ENCODE results near the gene IFT20. TPM values are rescaled to one million over a fixed set of nuclear protein-coding genes. Genes with fewer than 3 reads are reported as not detected.
"Not testable (repeated sequence)": the region's sequence is repeated elsewhere in the genome, so short reads cannot be mapped to it uniquely, and the experiment has no call there.

The IFT20 gene
- total RNA-seq, 2 donors from 2014 or later = 17.7 to 21.0 TPM

DNA sequence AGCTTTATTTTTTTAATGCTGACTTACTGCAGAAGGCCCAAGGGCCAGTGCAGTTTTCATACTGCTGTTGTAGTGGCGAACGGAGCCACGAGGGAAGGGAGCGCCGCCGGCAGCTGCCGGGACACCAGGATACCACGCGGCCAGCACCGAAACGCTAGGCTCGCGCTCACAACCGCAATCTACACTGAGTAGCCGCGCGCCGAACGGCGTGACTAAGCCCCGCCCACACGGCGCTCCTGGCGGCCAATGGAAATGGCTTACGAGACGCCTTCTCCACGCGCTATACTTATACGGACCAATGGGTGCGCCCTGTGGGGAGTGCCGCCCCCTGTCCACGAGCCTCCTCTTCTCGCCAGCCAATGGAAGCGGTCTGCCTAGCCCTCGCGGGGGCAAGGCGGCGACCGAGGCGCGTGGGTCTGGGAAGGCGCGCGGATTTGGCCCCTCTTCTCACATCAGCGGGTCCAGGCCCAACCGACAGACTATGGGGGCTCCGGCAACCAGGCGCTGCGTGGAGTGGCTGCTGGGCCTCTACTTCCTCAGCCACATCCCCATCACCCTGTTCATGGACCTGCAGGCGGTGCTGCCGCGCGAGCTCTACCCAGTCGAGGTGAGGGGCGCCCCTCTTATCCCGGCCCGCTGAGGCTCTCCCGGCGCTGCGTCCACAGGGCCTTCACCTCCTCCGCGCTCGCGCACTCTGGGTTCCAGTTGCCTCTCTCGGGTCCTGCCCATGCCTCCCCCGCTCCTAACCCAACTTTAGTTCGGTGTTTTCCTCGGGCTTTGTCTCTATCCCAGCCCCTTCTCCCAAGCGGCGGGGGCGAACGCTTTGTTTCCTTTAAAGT lies 16.3 kb downstream of the IFT20 start, which contains the start of gene TMEM97:
TMEM97 (plus strand) TSS at position 442 of the 839 bp plus-strand sequence; CDS start at position 482, 40 bp downstream.
- intact Hi-C loops (cut with DNase I) = no loop called here
- ATAC-seq = peak; percentile 99 to 100
- peak; percentile 97 for DNase-seq

DNA sequence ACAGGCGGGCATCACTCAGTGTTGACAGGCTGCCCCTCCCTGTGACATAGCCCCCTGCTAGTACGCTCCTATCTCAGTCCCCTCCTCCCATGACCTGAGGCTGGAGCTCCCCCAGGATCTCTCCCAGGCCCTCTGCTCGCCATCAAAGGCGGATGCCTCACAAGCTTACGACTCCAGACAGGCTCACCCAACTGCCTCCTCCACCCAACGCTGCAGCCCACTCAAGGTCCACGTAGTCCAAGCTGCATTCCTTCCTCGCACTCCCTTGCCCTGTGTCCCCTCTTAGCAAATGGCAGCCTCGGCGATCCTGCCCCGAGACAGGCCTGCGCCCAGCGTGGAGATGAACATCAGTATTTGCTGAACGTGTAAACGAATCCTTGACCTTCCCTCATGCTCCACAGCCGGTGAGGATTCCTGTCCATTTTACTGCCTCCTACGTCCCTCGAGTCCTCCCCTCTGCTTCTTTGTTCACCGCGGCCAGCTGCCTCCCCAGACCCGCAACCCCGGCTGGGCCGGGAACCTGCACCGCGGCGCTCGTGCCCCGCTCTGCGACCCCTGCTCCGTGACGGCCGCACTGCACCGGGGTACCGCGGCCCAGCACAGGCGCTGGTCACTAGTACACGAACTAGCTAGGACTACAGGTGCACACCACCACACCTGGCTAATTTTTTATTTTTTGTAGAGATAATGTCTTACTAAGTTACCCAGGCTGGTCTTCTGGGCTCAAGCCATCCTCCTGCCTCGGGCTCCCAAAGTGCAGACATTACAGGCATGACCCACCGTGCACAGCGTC lies 17.1 kb downstream of the IFT20 start:
- peak; percentile 2 to 4 for ATAC-seq

DNA sequence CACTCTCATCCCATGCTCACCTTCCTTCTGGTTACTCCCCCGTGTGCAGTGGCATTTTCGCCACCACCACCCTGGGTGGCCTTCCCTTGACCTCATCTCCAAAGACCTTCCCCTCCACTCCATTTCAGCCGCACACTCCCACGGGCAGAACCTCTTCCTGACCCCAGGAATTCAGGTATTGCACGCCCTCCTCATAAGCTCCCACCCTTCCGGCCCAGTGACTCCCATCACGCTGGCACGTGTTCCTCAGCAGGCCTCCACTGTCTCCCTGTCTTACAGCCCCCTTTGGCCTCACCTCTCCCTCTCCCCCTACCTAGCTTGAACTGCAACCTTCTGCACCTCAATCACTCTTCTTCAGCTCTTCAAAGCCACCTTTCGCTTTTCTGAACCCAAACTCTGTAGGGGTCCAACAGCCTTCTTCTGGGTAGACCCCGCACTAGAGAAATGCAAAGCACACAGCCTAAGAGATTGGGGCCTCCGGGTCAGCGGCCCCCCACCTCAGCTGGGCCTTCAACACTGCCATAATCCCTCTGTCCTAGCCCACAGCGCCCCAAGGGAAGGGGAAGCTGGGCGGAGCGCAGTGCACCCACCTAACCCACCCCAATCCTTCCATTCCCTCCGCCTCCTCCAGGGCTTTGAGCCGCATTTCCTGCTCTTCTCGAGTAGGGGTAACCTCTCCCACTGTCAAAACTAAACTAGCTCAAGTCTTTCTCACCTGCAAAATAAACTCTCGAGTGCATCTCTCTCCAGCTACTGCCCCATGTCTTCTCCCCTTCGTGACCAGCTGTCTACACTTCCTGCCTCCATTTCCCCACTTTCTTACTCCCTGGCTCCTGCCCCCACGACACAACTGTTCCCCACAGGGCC lies 17.9 kb downstream of the IFT20 start:
- intact Hi-C loops (cut with DNase I) = no loop called here
- no peak for ATAC-seq

More for the DNA sequence above, 17.1 kb downstream of the IFT20 start:
- intact Hi-C loops (cut with DNase I) = no loop called here
- DNase-seq = no peak

DNA sequence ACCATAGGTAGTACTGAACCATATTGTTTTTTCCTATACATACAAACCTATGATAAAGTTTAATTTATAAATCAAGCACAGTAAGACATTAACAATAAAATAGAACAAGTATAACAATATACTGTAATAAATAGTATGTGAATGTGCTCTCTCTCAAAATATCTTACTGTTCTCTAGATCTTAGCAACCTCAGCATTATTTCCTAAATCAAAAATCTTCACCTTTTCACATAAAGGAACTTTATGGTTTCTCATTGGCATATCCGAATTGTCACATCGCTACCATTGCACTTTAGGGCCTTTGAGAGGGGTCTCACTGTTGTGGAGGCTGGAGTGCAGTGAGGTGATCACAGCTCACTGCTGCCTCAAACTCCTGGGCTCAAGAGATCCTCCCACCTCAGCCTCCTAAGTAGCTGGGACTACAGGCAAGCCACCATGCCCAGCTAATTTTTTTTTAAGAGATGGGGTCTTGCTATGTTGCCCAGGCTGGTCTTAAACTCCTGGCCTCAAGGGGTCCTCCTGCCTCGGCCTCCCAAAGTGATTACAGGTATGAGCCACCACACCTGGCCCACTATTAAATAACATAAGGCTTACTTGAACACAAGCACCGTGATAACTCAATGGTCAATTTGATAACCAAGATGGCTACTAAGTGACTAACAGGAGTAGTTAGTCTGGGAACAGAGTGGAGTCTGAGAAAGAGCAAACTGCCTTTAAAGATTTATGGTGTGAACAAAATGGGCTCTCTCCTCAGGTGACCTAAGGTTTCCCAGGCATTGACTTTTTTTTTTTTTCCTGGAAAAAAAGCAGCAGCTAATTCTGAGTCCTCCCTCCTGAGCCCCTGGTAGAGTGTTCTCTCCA lies 19.2 kb downstream of the IFT20 start:
- no peak for ATAC-seq
- intact Hi-C loops (cut with DNase I) = no loop called here
- no peak for DNase-seq

More for the DNA sequence above, 17.9 kb downstream of the IFT20 start:
- no peak for DNase-seq

DNA sequence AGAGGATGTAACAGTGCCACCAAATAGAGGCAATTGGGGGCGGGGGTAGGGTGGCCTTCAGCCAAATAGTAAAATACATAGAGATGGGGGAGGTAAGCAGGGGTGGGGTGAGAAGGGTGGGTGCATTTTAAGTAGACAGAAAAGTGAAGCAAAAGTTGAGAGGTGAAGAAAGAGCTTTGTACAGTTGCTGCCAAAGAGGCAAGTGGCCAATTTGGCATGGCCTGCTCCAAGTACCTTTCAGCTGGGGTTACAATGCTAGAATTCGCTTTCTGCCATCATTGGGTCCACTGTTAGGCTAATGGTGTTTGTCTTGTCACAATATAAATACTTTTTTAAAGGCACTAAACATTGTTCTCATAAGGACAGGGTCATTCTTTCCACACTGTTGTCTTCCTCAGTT lies 21.4 kb downstream of the IFT20 start:
- intact Hi-C loops (cut with DNase I) = no loop called here
- ATAC-seq (no peak), DNase-seq (no peak)

DNA sequence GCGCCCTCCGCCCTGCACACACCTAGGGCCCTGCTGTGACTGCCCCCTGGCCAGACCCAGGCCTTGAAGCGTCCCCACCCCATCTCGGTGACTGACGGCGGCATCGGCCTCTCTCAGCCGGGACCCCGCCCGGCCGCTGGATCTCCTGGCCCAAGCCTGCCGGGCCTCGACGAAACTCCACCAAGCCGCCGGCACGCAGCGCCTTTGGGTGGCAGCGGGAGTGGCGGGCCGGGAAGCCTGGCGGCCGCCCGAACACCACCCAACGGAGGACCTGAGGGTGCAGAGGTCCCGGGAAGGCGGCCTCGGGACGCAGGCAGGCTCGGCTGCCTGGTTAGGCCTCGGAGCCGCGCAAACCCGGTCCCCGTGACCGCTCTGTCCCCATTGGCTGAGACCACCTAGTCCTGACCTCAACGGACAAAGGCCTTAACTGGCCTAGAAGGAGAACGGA lies 28.3 kb downstream of the IFT20 start:
- ATAC-seq (no peak), DNase-seq (no peak)
- intact Hi-C loops (cut with DNase I) = no loop called here

DNA sequence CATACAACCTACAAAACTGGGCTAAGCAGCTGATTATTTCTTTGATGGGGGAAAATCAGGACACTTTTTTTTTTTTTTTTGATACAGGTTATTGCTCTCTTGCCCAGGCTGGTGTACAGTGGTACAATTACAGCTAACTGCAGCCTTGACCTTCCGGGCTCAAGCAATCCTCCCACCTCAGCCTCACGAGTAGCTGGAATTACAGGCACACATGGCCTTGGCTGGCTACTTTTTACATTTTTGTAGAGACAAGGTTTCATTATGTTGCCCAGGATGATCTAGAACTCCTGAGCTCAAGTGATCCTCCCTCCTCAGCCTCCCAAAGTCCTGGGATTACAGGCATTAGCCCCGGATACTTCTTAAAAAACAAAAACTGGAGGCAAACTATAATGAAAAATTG lies 36.8 kb downstream of the IFT20 start:
- DNase-seq (no peak), ATAC-seq (no peak)
- intact Hi-C loops (cut with DNase I) = no loop called here

DNA sequence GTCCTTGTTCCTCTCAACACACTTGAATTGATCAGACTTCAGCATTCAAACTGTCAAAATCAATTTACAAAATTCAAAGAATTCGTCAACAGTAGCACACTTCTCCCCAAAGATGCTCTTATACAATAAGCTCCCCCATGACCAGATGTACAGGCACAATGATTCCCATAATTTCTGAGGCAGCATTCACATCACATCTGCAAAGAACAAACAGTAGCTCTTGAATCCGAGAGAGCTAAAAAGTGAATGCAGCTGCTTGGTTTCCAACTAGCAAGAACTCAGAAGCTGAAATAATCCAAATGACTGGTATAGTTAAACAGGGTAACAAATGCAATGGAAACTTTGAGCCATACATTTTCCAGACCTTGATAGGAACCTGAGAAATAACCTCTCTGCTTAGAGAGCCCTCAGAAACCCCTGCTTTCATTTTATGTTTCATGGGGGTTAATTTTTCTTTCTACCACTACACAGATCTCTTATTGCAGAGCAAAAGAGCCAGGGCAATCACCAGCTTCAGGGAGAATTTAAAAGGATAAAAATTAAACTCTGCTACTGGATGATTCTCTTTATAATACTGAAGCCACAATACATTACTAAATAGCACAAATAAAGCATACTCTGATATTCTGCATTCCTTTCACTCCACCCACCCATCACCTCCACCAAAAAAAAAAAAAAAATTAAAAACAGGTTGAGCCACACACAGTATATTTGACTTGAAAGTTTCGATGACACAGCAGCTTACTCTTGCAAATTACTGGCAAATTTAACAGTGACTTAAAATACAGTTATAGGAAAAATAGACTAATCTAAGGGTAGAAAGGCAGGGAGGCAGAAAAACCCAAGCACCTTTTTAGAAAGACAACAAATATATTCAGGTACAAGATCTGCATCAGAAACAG lies 39.3 kb downstream of the IFT20 start:
- no peak for ATAC-seq
- intact Hi-C loops (cut with DNase I) = no loop called here
- DNase-seq = no peak

DNA sequence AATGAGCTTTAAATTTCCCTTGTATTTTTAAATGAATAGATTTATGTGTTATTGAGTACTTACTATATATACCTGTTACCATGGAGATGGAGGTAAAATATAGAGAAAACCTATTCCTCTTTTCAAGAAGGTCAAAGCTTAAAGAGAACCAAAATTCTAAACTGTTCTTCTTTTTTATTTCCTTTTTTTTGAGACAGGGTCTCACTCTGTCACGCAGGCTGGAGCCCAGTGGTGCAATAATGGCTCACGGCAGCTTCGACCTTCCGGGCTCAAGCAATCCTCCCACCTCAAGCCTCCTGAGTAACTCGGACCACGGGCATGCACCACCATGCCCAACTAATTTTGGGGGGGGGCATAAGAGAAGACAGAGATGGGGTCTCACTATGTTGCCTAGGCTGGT lies 41.3 kb downstream of the IFT20 start:
- ATAC-seq (no peak), DNase-seq (no peak)
- intact Hi-C loops (cut with DNase I) = no loop called here

DNA sequence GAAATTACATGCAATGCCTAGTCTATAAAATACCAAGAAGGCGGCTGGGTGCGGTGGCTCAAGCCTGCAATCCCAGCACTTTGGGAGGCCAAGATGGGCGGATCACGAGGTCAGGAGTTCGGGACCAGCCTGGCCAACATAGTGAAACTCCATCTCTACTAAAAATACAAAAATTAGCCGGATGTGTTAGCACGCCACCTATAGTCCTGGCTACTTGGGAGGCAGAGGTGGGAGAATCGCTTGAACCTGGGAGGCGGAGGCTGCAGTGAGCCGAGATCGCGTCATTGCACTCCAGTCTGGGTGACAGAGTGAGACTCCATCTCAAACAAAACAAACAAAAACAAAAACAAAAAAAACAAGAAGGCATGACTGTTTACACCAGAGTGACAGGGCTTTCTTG lies 42.4 kb downstream of the IFT20 start:
- DNase-seq; ATAC-seq; intact Hi-C loops (cut with DNase I): not testable (repeated sequence)

DNA sequence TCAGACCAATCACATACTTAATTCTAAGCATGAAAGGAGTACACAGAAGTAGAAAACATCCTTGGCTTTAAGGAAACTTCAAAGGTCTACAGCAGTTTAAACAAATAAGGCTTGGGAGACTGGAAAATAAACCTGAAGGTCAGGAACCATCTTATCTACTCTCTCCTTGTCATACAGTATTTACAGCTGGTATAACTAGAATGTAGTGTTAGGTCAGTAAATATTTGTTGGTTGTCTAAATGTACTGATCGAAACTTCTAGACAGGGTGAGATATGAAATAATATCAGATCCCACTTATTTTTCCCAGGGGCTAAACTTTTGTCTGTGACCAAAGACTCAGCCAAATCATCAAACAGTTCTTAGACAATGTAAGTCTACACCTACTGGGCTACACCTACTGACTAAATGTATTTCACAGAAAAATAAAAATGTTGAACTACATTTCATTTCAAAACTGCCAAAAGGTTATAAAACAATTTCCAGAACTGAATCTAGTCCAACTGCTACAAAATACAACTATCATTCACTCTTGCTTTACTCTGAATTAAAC lies 43.4 kb downstream of the IFT20 start:
- DNase-seq (no peak), ATAC-seq (no peak)
- intact Hi-C loops (cut with DNase I) = no loop called here

DNA sequence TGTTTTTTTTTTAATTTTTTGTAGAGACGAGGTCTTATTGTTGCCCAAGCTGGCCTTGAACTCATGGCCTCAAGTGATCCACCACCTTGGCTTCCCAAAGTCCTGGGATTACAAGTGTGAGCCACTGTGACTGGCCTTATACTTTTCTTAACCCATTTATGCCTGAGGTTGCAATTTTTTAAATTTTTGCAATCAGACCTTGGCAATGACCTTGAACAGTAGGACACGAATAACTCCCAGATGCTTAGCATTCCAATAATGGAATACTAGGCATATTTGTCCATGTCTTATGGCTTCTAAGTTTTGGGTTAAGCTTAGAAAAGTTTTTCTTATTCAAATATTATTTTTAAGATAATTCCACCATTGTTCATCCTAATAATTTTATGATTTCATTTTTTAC lies 44.6 kb downstream of the IFT20 start:
- intact Hi-C loops (cut with DNase I) = no loop called here
- no peak for ATAC-seq
- no peak for DNase-seq

DNA sequence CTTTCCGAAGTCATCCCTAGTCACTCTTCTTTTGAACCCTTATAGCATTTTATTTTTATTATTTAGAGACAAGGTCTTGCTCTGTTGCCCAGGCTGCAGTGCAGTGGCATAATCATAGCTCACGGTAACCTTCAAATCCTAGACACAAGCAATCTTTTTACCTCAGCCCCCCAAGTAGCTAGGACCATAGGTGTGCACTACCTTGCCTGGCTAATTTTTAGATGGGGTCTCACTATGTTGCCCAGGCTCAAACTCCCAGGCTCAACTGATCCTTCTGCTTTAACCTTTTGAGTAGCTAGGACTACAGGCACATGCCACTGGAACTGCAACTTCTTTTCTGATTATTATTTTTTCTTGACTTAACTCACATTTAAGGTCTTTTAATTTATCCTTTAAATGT lies 49.3 kb downstream of the IFT20 start:
- ATAC-seq (no peak), DNase-seq (no peak)
- intact Hi-C loops (cut with DNase I) = no loop called here

DNA sequence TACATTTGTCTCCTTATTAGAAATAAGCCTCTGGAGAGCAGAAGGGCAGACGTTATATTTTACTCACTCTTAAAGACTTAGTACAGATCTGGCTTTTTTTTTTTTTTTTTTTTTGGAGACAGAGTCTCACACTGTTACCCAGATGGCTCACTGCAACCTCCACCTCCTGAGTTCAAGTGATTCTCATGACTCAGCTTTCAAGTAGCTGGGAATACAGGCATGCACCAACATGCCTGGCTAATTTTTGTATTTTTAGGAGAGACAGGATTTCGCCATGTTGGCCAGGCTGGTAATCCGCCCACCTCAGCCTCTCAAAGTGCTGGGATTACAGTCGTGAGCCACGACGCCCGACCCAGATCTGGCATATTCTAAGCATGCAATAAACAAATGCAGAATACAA lies 52.7 kb downstream of the IFT20 start:
- ATAC-seq = peak in 1 of 2 donors; percentile 24
- intact Hi-C loops (cut with DNase I) = no loop called here
- no peak for DNase-seq

DNA sequence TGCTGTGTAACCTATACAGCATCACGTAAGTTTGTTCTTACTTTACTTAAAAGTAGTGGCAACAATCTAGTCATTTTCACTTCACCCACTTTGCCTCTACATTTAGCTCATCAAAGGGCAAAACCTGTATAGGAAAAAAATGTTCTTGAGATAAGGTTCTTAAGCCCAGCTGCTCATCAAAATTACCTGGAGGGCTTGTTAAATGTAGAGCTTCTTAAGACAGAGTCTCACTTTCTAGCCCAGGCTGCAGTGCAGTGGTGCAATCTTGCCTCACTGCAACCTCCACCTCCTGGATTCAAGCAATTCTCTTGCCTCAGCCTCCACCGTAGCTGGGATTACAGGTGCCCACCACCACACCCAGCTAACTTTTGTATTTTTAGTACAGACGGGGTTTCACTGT lies 54.4 kb downstream of the IFT20 start:
- ATAC-seq (no peak), DNase-seq (no peak)
- intact Hi-C loops (cut with DNase I) = no loop called here

DNA sequence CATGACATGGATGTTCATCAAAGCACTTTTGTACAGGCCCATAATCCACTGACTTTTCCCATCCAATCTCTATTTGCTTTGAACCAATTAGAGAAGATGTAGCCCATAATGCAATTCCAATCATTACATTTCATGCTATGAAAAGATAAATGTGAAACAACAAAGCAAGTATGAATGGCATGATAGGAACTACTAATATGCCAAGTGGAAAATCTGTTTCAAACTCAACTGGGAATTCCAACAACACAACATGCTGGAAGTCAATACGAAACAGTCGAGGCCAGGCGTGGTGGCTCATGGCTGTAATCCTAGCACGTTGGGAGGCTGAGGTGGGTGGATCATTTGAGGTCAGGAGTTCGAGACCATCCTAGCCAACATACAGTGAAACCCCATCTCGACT lies 55.9 kb downstream of the IFT20 start:
- DNase-seq (no peak), ATAC-seq (no peak)
- intact Hi-C loops (cut with DNase I) = loop anchor here in 1 of 2 donors (10.0 kb wide), 1 partner anchor 65 kb away; no protein-coding TSS in a partner anchor

Data from left cardiac atrium (tissue), 4 donors.